NT2/D1 (cell line): Measurements from ENCODE around the gene TGFBR2.

Source experiments
- DNase-seq: peaks from one replicate; pipeline ENCODE4 v3.0.0-alpha.2; 2011; ENCODE audit warnings: low read depth, low spot score
- H3K27me3 ChIP-seq: 2 replicates; pipeline ENCODE4 v1.6.0; 2011; ENCODE audit warnings: mild to moderate bottlenecking; ENCODE audit not compliant: insufficient read length, insufficient read depth
- H3K36me3 ChIP-seq: 2 replicates; pipeline ENCODE4 v1.6.1; 2011; ENCODE audit warnings: mild to moderate bottlenecking, low read length, mixed read lengths; ENCODE audit not compliant: insufficient read depth, insufficient read length
- H3K4me1 ChIP-seq: 2 replicates; pipeline ENCODE4 v1.5.1; 2011; ENCODE audit not compliant: insufficient read depth, insufficient read length
- H3K4me3 ChIP-seq: 2 replicates; pipeline ENCODE4 v1.5.1; 2011; ENCODE audit warnings: low read depth; ENCODE audit not compliant: insufficient read length
- H3K9ac ChIP-seq: 2 replicates; pipeline ENCODE4 v1.6.0; 2011; ENCODE audit warnings: low read depth; ENCODE audit not compliant: insufficient read length
- H3K9me3 ChIP-seq: 2 replicates; pipeline ENCODE4 v1.5.1; 2011; ENCODE audit warnings: mild to moderate bottlenecking, low read length; ENCODE audit not compliant: insufficient read depth
- SUZ12 ChIP-seq: IDR thresholded peaks from 2 replicates; pipeline ENCODE4 v1.6.1; 2011; ENCODE audit not compliant: insufficient read length, insufficient read depth; ENCODE audit errors: extremely low read depth
- YY1 ChIP-seq: IDR thresholded peaks from 2 replicates; pipeline ENCODE4 v1.6.1; 2011; ENCODE audit not compliant: insufficient read length, insufficient read depth
- ZNF274 ChIP-seq: IDR thresholded peaks from 2 replicates; pipeline ENCODE4 v1.6.1; 2011; ENCODE audit warnings: mild to moderate bottlenecking, low read depth, low read length

Gene TGFBR2

DNA sequence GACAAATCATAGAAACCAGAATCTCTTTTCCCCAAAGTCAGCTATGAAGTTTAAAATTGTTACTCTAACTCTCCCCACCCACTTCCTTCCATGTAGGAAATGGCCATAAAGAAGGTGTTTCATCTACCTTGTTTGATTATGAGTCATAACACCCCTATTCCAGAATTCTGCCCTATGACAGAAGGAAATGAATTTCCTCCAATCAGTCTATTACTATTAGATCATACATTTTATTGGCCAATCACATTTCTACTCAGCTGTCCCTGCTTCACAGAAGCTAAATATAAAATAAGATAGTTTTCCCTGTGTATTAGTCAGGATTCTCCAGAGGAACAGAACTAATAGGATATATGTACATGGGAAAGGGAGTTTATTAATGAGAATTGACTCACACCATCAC, 102.1 kb downstream of the TGFBR2 start:
- no peak for DNase-seq
- Histone ChIP-seq H3K4me3 (no peak overlapping the region), H3K27me3 (no peaks in the 10 kb centered on the region), H3K9me3 (peaks cover 28% of the 10 kb centered on the region), H3K36me3 (no peaks in the 10 kb centered on the region), H3K4me1 (no peaks in the 10 kb centered on the region), H3K9ac (no peak overlapping the region)
- TF ChIP-seq ZNF274 (no peak), SUZ12 (no peak), YY1 (no peak)

DNA sequence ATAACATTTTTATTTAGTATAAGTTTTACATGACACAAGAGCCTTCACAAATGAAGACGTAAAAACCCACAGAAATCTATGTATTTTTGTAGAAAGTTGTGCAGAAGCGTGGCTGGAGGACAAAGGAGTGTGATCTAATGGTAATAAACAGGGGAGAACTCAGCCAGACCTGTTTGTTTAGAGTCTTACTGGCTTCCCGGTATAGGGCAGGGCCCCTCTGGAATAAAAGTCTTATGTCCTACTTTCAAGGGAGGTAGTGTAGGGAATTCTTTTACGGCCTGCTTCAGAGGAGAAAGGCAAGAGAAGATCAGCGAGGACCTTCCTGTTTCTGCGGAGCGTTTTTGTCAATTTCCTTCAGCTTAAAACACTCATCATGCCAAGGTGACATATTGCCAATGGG, 103.6 kb downstream of the TGFBR2 start:
- no peak for TF ChIP-seq SUZ12
- TF ChIP-seq ZNF274: no peak
- no peak for TF ChIP-seq YY1
- peaks cover 13% of the 10 kb centered on the region; the same call in 1 of the 2 replicates for H3K9me3 ChIP-seq
- H3K27me3 ChIP-seq: no peaks in the 10 kb centered on the region
- no peaks in the 10 kb centered on the region for H3K36me3 ChIP-seq
- no peaks in the 10 kb centered on the region for H3K4me1 ChIP-seq
- H3K4me3 ChIP-seq: no peak overlapping the region
- no peak overlapping the region for H3K9ac ChIP-seq
- no peak for DNase-seq

DNA sequence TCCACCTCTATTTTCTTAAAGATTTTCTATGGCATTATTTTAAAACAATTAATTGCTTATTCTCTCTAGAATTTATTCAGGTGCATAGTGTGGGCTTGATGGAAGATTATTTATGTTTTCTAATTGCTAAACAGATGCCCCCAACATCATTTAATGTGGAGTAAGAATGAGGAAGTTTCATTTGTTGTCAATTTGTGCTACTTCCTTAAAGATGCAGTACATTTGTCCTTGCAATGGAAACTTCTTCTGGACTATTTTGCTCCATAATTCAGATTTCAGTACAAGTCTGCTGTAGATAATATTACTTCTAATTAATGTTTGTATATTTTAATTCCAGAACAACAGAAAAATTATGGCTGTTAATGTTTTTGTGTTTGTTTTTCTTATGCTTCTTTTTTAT, 104.8 kb downstream of the TGFBR2 start:
- DNase-seq: no peak
- H3K27me3 ChIP-seq: no peaks in the 10 kb centered on the region
- H3K9ac ChIP-seq: no peak overlapping the region
- no peak overlapping the region for H3K4me3 ChIP-seq
- no peak for TF ChIP-seq SUZ12
- no peak for TF ChIP-seq ZNF274
- no peak for TF ChIP-seq YY1
- no peaks in the 10 kb centered on the region for H3K4me1 ChIP-seq
- H3K9me3 ChIP-seq: peaks cover 10% of the 10 kb centered on the region; the same call in 1 of the 2 replicates
- H3K36me3 ChIP-seq: no peaks in the 10 kb centered on the region

DNA sequence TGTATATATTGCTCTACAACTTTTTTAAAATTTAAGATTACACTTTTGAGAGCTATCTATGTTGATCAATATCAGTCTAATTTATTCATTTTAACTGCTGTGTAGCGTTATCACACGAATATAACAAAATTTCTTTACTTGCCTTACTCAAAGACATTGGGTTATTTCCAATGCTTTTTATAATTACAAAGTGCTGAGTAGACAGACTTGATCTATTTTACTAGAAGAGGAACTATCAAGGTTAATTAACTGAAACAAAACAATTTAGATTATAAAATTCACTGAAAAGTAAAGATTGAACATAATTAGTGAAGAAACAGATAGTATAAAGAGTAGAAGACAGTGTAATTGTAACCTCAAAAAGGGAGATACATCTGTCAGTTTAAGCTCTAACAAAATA, 105.5 kb downstream of the TGFBR2 start:
- H3K9me3 ChIP-seq: peaks cover 4% of the 10 kb centered on the region; the same call in 1 of the 2 replicates
- no peak for DNase-seq
- no peak overlapping the region for H3K9ac ChIP-seq
- H3K4me3 ChIP-seq: no peak overlapping the region
- no peak for TF ChIP-seq YY1
- no peak for TF ChIP-seq SUZ12
- TF ChIP-seq ZNF274: no peak
- H3K36me3 ChIP-seq: no peaks in the 10 kb centered on the region
- no peaks in the 10 kb centered on the region for H3K4me1 ChIP-seq
- H3K27me3 ChIP-seq: no peaks in the 10 kb centered on the region

DNA sequence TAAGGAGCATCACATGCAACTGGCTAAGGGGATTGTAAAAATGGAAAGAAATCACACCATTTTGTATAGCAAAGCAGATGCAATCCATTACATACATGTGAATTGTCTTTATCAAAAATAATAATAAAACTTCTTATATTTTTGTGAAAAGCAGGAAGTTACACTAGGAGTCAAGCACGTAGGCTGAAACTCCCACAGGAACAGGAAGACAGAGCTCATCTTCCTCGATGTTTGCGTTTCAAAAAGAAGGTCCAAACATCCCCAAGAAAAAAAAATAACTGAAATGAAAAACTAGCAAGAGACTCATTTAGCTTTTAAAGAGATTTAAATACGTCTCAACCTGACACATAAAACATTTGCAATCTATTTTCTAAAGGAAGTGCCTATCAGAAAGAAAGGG, 106.6 kb downstream of the TGFBR2 start:
- H3K4me3 ChIP-seq: no peak overlapping the region

DNA sequence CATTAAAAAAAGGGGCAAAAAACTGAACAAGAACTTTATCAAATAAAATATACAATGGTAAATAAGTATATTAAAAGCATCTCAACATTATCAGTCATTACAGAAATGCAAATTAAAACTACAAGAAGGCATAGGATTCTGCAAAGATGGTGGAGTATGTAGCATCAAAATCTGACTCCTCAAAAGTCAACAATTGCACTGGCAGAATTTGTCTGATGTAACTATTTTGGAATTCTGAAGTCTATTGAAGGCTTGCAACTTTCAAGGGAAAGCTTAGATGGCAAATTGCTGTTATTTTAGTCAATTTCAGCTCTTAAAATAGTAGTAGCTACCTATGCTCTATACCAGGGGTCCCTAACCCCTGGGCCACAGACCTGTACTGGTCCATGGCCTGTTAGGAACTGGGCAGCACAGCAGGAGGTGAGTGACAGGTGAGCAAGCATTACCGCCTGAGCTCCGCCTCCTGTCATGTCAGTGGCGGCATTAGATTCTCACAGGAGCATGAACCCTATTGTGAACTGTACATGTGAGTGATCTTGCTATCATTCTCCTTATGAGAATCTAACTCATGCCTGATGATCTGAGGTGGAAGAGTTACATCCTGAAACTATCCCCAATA, 107.6 kb downstream of the TGFBR2 start:
- no peak for DNase-seq
- Histone ChIP-seq H3K36me3 (no peaks in the 10 kb centered on the region), H3K4me1 (no peaks in the 10 kb centered on the region), H3K9me3 (no peaks in the 10 kb centered on the region), H3K27me3 (no peaks in the 10 kb centered on the region), H3K9ac (no peak overlapping the region), H3K4me3 (no peak overlapping the region)
- TF ChIP-seq ZNF274: no peak
- TF ChIP-seq SUZ12: no peak
- TF ChIP-seq YY1: no peak

More for the DNA sequence above, 106.6 kb downstream of the TGFBR2 start:
- Histone ChIP-seq H3K4me1 (no peaks in the 10 kb centered on the region), H3K27me3 (no peaks in the 10 kb centered on the region), H3K9ac (no peak overlapping the region), H3K36me3 (no peaks in the 10 kb centered on the region), H3K9me3 (no peaks in the 10 kb centered on the region)
- TF ChIP-seq SUZ12 (no peak), ZNF274 (no peak), YY1 (no peak)
- no peak for DNase-seq

DNA sequence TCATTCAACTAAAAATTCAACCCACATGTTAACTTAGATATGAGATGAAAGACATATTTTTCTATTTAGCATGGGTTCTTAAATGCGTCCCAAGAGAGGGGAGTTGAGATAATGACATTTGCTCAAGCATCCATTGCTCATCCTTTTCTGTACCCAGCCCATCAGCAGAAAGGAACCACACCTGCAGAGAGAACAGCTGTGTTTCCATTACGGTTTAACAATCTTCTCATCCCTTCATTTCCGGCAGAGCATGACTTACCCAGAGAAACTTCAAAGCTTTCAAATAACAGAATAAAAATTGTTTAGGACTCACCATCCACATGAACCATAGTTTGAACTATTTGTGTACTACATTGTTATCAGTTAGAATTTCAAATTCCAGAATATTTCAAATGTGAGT, 113.1 kb downstream of the TGFBR2 start:
- no peaks in the 10 kb centered on the region for H3K4me1 ChIP-seq
- TF ChIP-seq SUZ12: no peak
- H3K27me3 ChIP-seq: no peaks in the 10 kb centered on the region
- H3K9me3 ChIP-seq: no peaks in the 10 kb centered on the region
- no peaks in the 10 kb centered on the region for H3K36me3 ChIP-seq
- no peak for DNase-seq
- H3K9ac ChIP-seq: no peak overlapping the region
- H3K4me3 ChIP-seq: no peak overlapping the region

DNA sequence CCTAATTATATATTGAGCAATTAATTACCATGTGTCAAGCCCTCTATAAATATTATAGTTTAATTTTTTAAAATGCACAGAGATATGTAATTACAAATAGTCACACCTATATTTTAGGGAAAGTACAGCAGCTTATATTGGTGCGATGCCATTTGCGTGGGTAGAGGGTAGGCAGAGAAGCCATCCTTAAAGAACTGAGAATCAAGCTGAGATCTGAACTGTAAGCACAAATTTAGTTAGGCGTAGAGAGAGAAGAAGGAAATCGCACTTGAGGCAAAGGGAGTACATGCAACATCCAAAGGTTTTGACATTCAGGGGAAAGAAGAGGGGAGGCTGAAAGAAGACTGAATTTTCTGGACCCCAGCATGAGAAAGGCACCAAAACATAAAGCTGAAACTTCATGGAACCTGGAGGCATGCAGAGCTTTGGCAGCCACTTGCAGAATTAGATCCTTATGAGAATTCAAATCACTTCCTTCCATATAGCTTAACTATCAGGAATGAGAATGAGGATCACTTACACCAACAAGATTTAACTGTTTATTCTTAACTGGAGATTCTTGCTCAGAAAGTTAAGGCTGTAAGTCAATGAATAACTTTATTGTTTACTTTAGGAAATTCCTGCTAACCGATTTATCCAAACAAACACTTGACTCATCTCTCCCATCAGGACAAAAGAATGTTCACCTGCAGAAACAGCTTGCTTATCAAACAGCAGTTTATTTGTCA, 114.3 kb downstream of the TGFBR2 start:
- no peaks in the 10 kb centered on the region for H3K27me3 ChIP-seq
- H3K9me3 ChIP-seq: no peaks in the 10 kb centered on the region
- no peak overlapping the region for H3K4me3 ChIP-seq
- no peak for DNase-seq
- H3K4me1 ChIP-seq: no peaks in the 10 kb centered on the region
- H3K36me3 ChIP-seq: no peaks in the 10 kb centered on the region
- H3K9ac ChIP-seq: no peak overlapping the region
- no peak for TF ChIP-seq SUZ12
- TF ChIP-seq YY1: no peak
- TF ChIP-seq ZNF274: no peak
